UCSD-AML1 (cell line): ENCODE data around the gene WNT3A.
"Not testable (repeated sequence)": the region's sequence is repeated elsewhere in the genome, so short reads cannot be mapped to it uniquely, and the experiment has no call there.

ENCODE experiments used
- DNase-seq: peaks from one replicate; lab custom pipeline; 2025; ENCODE audit not compliant: unreplicated experiment; lab: John Stamatoyannopoulos, UW

WNT3A gene

GRCh38 chr1:228011721-228012311 lies 5.0 kb downstream of the WNT3A start:
- no peak for DNase-seq

DNA sequence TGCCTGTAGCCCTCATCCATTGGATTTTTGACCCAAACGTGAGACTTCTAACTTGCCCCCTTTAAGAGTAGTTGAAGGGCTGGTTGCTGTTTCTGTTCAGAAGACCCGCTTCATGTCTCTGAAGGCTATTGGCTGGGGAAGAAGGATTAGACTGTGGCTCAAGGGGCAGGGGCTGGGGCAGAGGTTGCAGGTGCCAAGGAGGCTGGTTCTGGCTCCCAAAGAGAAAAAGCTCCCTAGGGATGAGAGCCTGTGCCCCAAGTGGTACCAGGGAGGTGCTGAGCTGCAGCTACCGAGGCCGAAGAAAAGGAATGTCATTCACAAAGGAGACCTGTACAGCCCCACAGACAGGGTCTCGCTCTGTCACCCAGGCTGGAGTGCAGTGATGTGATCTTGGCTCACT lies 5.8 kb downstream of the WNT3A start:
- no peak for DNase-seq

- DNase-seq = no peak
These were observed 6.5 kb downstream of the WNT3A start for GRCh38 chr1:228013131-228013934.

- no peak for DNase-seq
These were observed 7.4 kb downstream of the WNT3A start for GRCh38 chr1:228013935-228014930.

DNA sequence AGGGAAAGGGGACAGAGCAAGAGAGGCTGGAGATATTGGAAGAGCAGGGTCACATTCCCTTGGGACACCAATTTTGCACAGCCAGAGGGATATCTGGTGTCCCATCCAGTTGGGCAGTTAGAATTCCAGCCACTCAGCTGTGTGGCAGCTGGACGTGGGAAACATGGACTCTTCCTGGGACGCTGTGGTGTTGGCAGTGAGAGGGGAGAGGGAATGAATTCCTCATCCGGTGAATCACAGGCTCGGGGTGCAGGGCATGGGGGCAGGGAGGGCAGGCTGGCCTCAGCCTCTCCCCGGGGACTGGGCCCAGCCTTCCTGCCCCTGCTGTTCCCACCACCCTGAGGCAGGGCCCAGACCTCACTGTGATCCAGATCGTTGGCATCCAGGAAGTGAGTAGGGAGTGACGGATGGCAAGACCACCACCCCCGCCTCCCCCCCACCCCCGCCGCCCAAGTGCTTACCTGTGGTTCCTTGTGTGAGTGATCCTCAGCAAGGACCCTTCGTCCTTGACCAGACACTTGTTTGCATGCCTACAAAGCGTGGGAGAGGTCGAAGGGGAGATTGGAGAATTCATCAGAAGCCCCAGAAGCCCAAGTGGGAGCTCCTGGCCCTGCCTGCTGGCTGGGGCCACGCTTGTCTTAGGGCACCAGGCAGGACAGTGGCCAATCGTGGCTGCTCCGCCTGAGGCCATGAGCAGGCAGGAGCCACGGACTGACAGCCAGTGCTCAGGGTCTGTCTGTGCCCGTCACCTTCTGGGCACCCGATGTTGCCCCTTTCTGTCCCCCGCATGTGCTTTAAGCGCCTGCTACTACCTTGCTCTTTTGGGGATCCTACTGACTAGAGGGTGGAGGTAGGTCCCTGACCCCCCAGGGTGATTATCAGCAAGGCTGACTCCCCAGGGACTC lies 8.7 kb downstream of the WNT3A start:
- no peak for DNase-seq

DNA sequence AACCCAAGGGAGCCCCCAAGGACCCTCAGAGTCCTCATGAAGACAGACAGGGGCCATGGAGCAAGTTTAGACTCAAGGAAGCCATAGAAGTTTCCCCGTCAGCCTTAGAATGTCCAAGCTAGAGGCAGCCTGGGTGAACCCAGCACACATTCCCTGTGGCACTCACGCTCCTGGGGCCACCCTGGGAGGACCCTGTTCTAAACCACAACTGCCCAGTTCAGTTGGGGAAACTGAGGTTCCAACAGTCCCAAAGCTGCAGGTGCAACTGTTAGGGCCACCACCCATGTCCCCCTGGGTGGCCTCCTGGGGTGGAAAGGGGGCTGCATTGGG lies 9.3 kb downstream of the WNT3A start:
- DNase-seq = no peak

GRCh38 chr1:228016653-228017355 lies 10.0 kb downstream of the WNT3A start:
- DNase-seq = no peak

DNA sequence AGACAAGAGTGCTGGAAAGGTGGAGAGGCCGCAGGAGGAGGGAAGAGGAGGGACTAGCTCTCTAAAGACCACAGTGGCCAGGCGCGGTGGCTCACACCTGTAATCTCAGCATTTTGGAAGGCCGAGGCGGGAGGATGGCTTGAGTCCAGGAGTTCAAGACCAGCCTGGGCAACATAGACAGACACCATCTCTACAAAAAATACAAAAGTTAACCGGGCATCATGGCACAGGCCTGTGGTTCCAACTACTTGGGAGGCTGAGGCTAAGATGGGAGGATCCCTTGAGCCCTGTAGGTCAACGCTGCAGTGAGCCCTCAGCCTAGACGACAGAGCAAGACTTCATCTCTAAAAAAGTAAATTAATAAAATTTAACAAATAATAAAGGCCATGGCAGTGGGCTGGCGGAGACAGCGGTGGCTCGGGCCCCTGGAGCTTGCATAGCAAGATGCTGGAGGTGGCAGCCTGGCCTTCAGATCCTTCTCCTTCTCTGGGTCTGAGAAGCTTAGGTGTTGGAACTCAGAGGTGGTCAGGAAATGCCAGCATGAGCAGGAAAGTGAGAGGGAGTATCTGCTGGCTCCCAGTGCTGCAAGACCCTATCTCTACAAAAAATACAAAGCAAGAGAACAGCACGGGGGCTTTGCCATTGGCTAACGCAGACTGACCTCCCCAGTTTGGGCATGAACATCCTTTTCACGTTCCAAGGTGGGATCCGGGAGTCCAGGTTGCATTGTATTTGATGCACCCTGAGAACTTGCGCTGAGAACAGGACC lies 10.7 kb downstream of the WNT3A start:
- DNase-seq = no peak

GRCh38 chr1:228018125-228018398 lies 11.3 kb downstream of the WNT3A start:
- no peak for DNase-seq

GRCh38 chr1:228018961-228019721 lies 12.3 kb downstream of the WNT3A start:
- DNase-seq = no peak

GRCh38 chr1:228019722-228020083 lies 12.9 kb downstream of the WNT3A start:
- DNase-seq = not testable (repeated sequence)

DNA sequence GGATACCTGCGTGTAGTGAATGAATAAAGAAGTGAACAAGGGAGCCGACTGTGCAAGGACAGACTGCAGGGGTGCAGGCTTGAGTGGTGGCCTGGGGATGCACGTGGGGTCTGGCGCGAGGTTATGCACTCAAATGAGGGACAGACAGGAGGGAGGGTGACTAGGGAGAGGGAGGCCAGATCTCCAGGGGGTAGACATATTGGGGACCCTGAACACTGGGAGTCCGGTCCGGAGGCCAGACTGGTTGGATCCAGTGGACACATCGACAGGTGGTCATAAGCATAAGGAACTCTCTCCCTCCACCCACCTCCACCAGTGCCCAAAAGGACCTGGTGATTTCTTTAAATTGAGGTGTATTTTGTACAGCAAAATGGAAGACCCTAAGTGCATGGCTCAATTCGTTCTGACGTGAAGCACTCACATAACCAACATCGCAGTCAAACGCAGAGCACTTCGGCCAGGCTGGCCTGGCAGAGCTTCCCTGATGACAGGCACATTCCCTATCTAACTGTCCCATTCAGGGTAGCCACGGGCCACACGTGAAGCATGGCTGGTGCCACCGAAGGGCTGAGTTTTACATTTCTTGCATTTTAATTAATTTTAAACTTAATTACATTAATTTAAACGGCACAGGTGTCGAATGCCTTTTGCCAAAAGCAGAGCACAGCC lies 14.0 kb downstream of the WNT3A start:
- DNase-seq = no peak

DNA sequence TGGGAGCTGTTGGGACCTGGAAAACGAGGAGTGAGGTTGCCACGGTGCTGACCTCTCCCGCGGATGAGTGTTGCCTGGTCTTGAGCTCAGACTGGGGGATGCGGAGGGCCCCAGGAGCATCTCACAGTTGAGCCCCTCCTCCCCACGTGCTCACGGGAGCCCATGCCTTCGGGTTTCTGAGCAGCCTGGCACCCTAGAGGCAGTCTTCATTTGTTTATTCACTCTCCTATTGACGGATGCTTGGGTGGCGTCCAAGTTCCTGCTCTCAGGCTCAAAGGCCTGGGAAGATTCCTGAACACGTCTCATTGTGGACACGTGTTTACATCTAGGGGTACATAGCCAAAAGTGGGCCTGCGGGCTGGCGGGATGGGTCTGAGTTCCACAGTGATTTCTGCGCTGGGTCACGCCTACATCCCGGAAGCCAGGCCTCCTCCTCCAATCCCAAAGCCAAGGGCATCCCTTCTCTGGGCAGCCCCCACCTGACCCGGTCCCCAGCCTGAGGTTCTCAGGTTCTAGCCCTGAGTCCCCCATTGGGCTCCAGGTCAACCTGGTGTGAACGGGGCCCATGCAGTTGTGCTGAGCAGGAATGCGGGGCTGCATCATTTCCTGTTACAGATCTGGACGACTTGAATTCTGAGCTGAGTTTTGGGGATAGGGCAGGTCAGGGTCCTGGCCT lies 14.7 kb downstream of the WNT3A start:
- no peak for DNase-seq

- no peak for DNase-seq
These were observed 15.9 kb downstream of the WNT3A start for GRCh38 chr1:228022571-228023293.

- no peak for DNase-seq
These were observed 16.5 kb downstream of the WNT3A start for GRCh38 chr1:228023294-228023639.

DNA sequence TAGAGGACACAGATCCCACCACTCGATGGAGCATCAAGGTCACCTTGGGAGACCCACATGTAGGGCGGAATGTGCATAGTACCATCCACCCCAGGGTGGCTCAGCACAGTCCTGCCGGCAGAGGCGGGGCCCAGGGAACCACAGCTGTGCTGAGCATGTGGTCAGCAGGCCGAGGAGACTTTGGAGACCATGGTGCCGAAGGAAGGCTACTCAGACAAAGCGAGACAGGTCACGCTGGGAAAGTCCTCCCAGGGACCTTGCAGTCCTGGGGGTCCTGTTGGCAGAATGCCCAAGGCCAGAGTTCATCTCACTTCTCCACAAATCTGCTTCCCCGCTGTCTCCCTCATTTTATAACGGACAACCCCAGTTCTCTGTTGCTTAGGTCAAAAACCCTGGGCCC lies 22.5 kb downstream of the WNT3A start:
- no peak for DNase-seq

DNA sequence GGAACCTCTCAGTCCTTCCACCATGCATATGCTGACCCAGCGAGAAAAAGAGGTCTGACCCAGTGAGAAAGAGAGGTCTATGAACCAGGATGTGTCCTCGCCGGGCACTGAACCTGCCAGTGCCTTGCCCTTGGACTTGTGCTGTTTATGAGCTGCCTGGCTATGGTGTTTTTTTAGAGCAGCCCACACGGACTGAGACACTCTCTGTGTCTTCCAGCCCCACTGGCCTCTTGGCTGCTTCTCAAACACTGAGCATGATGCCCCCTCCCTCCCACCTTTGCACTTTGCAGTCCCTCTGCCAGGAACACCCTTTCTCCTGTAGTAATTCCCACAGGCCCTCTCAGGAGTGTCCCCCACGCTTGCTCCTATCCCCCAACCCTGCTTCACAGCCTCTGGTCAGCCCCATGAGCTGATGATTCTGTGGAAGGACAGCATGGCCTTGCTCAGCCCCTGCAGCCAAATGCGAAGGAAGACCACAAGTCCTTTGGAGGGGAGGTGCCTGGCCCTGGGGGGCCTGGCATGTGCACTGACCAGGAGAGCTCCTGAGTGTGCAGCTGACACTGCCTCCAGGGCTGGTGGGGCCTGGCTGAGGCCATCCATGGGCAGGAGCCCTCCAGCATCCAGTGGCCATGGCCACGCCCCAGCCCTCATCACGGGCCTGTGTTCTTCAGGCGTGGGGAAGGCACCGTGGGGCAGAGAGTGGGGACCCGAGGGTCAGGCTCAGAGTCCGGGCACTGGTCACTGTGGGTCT lies 23.8 kb downstream of the WNT3A start:
- DNase-seq = no peak
